Epidermal melanocyte (primary cell): Measurements from ENCODE around the gene PWWP2B.

Experiments used
- DNase-seq: peaks from one replicate; pipeline ENCODE4 v3.0.0; 2011; ENCODE audit warnings: low spot score; ENCODE audit not compliant: insufficient read length

The PWWP2B gene

DNA sequence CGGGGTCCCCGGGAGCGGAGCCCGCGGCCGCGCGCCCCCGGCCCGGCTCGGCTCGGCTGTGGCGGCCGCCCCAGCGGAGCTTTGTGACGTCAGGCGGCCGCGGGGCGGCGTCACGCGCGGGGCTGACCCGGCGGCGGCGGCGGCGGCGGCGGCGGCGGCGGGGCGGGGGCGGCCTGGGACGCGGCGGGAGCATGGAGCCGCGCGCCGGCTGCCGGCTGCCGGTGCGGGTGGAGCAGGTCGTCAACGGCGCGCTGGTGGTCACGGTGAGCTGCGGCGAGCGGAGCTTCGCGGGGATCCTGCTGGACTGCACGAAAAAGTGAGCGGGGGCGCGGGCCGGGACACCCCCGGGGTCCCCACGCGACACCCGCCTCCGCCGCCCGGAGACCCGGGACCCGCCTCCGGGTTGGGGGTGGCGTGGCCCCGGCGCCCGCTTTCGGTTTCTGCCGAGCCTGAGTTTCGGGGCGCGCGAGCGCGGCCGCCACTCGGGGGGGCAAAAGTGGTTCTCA lies at the start of gene PWWP2B:
Gene PWWP2B, plus strand, starts transcription at position 165 of the 506 bp plus-strand sequence. Its CDS starts 27 bp downstream, at position 192.
- DNase-seq = no peak

DNA sequence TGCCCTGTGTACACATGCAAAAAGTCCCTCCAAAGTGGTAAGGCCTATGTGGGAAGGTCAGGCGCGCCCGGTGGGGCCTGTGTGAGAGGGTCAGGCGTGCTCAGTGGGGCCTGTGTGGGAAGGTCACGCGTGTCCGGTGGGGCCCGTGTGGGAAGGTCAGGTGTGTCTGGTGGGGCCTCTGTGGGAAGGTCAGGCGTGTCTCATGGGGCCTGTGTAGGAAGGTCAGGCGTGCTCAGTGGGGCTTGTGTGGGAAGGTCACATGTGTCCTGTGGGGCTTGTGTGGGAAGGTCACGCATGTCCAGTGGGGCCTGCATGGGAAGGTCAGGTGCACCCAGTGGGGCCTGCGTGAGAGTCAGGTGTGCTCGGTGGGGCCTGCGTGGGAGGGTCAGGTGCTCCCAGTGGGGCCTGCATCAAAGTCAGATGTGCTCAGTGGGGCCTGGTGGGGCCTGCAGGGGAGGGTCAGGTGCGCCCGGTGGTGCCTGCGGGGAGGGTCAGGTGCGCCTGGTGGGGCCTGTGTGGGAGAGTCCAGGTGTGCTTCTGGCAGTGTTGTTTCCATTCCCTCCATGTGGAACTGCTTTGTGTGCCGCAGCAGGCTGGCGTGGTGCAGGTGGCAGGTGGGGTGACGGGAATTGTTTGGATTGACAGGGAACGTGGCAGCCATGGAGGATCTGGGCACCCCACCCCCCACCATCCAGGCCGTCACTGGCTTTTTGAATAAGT lies 49.6 kb upstream of the PWWP2B start:
- no peak for DNase-seq

DNA sequence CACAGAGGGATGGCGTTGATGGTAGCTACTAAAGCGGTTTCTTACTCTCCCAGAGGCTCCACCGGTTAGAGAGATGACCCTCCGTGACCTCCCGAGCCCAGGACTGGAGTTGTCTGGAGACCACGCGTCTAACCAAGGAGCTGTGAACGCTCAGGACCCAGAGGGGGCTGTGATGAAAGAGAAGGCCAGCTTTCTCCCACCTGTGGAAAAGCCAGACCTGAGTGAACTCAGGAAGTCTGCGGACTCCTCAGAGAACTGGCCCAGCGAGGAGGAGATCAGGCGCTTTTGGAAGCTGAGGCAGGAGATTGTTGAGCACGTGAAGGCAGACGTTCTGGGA lies 49.1 kb upstream of the PWWP2B start:
- DNase-seq = no peak

DNA sequence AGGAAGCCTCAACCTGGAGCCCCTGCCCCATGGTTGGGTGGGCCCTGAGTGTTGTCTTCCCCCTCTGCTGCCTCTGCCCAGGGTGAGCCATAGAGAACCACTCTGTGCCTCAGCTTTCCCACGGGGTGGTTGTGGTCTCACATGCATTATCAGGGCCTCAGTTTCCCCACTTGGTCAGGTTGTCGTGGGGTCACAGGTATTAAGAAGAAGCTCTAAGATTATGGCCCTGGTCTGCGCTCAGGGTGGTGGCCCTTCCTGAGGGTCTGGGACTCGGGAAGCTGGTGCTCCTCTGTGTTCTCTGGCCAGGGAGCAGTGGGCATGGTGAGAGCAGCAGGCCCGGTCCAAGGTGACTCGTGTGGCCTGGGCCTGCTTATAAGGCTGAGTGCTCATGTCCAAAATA lies 47.2 kb upstream of the PWWP2B start:
- DNase-seq = no peak

DNA sequence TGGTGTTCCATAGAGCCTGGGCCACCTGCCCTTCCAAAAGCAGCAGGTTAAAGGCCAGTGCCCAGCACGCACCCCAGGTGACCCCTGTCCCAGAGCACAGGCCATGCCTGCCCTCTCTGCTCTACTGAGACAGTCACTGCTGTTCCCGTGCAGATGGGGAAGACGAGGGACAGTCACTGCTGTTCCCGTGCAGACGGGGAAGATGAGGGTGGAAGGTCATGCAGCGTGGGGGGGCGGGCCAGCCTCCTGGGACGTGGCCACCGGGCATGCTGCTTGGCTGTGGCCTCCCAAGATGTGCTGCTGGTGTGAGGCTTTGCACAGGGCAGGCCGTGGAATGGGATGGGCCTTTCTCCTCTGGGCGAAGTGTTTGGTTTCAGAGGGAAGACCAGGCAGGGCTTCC lies 46.6 kb upstream of the PWWP2B start:
- DNase-seq = no peak

DNA sequence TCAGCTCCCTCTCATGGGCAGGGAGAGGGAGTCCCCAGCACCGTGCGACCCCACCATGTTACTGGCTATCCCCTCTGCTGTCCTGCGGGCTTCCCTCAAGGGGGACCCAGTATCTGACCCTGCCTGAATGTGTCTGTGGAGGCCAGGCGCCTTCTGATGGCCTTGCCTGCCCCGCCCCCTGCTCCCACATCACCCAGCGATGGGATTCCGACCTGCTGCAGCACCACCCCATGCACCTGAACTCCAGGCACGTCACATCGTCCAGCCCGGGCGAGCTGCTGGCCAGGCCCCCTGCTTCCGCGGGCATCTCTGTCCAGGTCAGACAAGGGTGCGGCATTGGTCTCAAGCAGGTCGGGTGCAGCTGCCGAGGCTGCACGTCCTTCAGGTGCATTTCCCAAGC lies 46.1 kb upstream of the PWWP2B start:
- no peak for DNase-seq

DNA sequence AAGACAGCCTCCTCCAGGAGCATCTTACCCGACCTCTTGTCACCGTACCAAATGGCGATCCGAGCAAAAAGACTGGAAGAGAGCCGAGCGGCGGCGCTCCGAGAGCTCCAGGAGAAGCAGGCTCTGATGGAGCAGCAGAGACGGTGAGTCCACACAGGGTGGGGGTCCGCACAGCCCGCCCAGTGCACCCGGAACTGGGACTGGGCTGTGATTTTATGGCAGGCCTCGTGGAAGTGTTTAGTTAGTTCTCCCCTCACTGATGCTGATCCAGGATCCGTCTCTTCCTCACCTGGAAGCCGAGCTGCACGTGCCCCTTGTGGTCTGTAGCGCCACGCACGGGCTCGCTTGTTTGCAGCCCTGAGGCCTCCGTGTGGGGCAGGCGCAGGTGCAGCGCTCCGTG lies 45.4 kb upstream of the PWWP2B start:
- no peak for DNase-seq

DNA sequence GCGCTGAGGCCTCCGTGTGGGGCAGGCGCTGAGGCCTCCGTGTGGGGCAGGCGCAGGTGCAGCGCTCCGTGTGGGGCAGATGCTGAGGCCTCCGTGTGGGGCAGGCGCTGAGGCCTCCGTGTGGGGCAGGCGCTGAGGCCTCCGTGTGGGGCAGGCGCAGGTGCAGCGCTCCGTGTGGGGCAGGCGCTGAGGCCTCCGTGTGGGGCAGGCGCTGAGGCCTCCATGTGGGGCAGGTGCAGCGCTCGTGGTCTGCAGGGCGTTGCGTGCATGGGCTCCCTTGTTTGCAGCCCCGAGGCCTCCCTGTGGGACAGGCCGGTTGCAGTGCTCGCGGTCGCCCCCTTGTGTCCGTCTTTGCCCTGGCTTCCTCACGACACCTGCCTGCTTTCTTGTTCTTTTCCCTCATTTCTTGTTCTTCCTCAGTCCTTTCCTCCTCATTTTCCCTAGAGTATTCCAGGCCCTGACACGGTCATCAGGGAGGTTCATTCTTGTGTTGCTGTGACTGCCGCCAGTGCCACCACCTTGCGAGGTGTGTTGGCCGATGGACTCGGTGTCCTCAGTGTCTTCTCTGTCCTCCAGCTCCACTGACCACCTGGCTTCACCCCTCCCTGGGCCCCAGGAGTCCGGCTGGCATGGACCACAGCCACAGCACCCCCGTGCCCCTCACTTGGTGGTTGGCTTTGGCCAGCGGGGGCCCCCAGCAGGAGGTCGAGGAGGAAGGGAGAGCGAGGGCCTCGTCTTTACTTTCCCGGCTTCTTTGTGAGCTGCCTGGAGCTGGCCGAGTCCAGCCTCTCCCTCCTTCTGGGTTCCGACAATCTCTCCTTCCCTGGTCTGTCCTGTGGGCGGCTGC lies 44.3 kb upstream of the PWWP2B start:
- peak; percentile 88 for DNase-seq

DNA sequence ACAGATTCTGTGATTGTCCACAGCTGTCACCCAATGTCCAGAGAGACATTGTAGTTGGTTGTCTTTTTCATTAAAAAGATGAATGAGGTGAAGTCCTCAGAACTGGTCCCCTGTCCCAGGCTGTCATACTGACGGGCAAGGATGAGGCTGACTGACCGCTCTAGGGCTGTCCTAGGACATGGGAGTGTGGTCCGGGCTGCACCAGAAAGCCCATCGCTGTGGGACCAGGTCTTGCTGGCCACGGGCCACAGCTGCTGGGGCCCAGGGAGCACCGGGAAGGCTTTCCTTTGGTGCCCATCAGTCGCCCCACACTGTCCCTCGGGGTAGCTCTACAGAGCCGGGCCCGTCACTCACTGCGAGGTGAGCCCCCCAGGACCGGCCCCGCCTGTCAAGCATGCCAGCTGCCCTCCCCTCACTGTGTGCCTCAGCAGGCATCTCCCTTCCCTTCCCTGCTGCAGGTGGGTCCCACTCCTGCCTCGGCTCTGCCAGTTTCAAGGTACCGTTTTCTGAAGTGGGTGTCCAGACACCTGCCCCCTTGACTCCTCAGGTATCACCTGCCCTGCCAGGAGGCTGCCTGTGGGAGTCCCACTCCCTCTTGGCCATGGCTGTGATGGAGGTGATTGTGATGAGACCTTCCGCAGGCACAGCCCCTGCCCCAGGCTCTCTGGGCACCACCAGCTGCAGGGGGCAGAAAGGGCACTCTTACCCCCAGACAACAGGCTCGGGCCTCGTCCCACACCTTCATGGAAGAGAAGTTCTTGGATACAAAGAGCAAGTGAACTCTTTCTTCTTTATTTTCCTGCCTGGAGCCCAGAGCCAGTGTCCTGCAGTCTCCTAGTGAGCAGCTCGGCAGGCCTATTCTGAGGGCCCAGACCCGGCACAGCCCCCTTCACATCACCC lies 43.3 kb upstream of the PWWP2B start:
- no peak for DNase-seq

DNA sequence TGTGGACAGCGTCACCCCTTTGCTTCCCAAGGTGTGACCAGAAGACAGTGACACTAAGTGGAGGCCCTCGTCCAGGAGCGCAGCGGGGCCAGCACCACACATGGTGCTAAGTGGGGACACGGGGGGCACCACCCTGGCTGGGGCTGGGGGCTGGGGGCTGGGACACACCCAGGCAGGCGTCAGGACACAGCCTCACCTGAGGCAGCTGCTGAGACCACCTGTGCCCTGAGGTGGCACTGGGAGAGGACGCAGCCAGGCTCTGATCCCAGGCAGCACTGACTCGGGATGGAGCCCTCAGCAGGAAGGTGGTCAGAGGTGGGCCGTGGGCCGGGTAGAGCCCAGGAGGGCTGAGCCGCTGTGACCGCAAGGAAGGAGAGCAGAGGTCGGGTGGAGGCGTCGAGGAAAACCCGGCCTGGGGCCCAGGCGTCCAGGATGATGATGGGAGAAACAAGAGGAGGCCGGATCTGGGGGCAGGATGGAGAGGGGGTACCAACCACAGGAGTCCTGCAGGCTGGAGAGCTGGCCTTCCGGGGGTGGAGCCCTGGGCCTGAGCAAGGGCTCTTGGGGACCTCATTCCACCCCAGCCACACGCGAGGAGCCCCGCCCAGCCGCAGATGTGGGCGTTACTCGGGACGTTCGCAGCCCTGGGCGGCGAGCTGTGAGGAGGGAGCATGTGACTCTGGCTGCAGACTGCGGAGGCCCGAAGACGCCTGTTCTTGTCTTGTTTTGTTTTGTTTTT lies 42.5 kb upstream of the PWWP2B start:
- DNase-seq = no peak

DNA sequence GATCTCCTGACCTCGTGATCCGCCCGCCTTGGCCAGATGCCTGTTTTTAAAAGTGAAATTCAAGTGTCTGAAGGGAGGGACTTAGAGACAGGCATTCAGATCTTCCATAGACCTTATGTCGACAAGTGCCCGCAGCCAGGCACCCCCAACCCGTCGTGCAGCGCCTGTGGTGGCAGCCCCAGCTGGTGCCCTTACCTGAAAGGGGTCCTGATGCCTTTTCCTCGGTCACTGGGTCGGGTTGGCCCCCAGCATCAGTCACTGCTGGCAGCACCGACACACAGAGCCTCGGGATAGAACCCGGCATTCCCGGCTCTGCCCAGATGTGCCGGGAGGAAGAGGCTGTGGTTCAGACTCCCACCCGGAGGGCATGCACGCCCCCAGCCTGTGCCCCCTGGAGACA lies 41.7 kb upstream of the PWWP2B start:
- DNase-seq = no peak

DNA sequence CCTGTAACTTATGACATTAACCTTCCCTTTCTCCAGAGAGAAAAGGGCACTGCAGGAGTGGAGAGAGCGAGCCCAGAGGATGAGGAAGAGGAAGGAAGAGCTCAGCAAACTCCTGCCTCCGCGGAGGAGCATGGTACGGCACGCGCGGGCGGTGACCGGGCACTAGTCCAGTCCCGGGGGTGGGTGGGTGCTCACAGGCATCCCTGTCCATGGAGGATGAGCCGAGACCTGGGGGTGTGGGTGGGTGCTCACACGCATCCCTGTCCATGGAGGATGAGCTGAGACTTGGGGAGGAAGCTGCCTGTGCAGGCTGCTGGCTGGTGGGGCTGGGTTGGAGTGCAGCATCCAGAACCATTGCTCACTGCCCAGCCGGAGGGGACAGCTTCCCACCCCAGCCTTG lies 41.2 kb upstream of the PWWP2B start:
- DNase-seq = no peak

DNA sequence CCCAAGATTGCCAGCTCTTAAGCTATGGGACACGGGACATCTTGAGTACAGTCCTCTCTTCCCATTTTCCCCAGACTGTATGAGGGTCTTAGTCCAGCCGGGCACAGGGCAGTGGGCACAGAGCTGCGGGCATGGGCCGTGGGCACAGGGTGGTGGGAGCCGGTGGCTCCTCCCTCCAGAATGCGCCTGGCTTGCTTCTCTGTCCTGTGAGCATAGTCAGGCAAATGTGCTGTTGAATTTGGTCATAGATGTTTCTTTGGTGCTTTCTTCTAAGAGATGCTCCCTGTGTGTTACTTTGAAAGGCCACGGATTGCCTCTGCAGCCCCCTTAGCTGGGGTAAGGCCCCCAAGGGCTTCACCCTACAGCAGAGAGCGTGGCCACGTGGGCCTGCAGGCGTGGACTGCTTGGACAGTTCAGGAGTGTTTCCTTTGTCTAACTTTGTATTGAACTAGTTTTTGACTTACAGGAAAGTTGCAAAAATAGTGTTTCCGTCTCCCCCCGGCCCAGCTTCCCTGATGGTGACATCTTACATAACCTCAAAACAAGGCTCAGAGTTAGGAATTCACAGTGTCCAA lies 40.3 kb upstream of the PWWP2B start:
- no peak for DNase-seq

DNA sequence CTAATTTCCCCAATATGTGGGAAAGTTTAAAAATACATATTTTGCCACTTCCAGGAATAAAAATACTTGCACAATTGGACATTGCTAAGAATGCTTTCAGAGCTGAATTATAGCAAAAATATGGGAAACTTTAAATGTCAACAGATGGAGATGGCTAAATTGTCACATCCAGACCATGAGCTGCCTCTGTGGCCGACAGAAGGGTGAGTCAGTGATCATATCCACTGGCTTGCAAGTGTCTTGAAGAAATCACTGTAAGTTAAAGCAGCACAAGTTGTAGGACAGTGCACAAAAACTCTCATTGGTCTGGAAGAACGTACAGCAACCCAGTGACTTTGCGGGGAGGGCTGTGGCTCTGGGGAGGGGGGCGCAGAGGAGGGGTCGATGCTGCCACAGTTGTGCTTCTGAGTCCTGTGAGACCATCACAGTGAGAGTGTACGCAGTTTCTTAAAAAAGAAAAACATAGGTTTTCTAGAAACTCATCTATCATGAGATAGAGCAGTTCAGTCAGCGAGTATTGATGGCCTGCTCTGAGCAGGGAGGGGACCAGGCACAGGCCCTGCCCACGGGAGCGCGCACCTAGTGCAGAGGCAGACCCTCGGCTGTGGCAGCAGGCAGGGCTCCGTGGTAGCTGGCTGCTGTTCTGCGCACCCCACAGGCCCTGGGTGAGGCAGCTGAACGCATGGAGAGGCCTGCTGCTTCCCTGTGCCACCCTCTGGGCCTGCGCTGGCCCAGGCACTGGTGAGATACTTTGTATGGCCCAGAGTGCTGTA lies 39.5 kb upstream of the PWWP2B start:
- DNase-seq = no peak

DNA sequence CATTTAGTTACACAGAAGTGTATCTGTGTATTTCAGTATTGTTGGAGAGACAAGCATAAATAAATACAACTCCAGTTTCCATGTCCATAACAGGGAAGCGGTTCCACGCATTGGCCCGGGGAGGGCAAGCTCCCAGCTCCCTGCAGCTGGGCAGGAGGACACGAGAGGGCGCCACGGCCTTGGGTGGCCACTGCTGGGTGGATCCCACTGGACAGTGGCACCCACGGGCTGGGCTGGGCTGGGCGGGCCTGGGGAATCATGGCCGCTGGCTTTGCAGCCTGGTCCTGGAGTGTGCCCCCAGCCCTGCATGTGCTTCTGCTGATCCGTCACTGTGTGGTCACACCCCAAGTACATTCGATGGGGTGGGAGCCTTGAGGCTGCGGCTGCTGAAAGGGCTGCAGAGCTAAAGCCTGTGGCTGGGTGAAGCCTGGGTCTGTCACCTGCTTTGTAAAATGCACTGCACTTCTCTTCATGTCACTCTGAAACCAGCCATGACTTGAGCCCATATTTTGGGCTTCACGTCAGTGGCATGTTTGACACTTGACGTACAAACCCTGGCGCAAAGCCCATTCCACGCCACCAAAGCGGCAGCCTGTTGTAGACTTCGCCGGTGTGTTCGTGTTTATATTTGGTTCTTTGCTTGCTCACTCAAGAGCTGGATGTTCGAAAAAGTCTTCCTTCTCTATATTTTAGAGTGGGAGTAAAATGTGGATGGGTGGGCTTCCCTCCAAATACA lies 37.5 kb upstream of the PWWP2B start:
- DNase-seq = no peak

DNA sequence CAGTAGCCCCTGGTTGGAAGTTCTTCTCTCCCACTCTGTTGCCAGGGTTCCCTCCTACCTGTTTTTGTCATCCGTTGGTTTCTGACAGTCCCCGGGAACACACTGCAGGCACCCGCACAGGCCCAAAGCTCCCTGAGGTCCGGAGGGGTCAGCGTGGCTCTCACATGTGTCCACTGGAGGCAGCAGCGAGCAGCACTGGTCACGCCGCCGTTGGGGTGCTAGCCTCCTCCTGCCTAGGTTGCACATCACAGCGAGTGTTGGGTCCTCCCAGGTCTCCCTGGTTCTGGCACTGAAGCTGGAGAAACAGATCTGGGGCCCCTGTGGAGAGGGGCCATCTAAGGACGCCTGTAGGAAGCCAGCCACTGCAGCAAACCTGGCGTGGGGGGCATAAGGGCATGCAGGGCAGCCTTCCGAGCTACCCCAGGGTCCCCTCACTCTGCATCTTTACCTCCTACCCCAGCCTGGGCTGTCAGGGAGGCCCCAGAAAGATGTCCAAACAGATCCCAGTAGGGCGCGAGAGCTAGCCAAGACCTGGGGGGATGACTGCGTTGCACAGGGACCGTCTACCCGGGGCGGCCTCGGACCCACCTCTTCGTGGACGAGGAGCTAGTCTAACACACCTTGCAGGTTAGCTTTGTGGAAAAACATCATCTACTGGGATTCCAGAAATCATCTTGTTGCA lies 36.1 kb upstream of the PWWP2B start:
- no peak for DNase-seq

DNA sequence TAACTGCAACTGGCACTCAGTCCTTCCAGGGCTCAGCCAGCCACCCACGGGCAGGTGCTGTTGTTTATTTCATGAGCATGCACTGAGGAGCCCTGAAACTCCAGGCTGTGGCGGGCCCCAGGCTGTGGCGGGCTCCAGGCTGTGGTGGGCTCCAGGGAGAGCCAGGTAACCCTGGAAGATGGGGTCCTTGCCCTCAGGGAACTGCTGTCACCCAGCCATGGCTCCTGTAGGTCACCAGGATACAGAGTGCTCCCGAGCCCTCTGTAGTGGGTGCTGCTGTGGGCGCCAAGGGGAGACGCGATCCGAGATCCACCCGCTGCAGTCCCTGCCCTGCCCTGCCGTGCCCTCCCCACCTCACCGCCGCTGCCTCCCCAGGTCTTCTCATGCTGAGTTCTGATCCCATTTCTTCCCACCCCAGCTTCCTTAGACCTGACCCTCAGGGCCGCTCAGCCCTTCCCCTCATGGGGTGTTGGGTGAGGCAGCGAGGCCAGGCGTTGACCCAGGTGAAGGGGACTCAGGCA lies 35.4 kb upstream of the PWWP2B start:
- no peak for DNase-seq

DNA sequence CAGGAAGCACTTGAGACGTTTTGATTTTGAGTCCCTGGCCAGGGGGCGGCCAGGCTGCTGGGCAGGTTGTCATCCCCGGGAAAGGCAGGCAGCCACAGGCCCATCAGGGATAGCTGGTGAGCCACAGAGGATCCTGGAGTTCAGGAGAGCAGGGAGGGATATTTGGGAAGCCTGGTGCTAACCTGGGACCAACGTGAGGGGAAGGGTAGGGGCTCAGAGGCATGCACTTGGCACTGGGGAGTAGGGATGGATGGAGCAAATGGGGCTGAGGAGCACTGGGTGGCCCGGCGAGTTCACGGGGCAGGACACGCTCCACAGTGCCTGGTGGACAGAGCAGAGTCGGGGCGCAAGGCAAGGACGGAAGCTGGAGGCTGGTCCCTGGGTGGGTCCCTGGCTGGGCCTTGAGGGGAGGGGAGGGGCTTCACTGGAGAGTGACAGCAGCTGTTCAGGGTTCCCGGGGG lies 34.8 kb upstream of the PWWP2B start:
- no peak for DNase-seq
